ENCODE data around the gene PTPRG.

PTPRG gene

GRCh38 chr3:61986473-61986872 is 425.1 kb downstream of the PTPRG start:
- no peaks in the 10 kb centered on the region for H3K27me3 ChIP-seq (ENCODE audit: low read depth, low read length)
- H3K4me2 ChIP-seq (ENCODE audit: low read length) = no peak overlapping the region
- no peaks in the 10 kb centered on the region for H3K36me3 ChIP-seq (replicated peaks; ENCODE audit: low read depth, low read length)
- no peak overlapping the region for H2AFZ ChIP-seq (ENCODE audit: low read depth, low read length)
- no peak overlapping the region for H3K27ac ChIP-seq (ENCODE audit: low read length)
- no peak overlapping the region for H3K9ac ChIP-seq (ENCODE audit: low read length)
- no peak overlapping the region for H3K4me3 ChIP-seq (ENCODE audit: low read length)
- H3K79me2 ChIP-seq (ENCODE audit: low read length) = no peaks in the 10 kb centered on the region
- TF ChIP-seq CTCF (IDR thresholded peaks at IDR 0.05; ENCODE audit: low read depth, low read length) (no peak), EZH2phosphoT487 (IDR thresholded peaks at IDR 0.05; ENCODE audit: low read depth) (no peak)
- no peaks in the 10 kb centered on the region for H3K4me1 ChIP-seq (ENCODE audit: low read length)
- no peaks in the 10 kb centered on the region for H3K9me3 ChIP-seq (ENCODE audit: insufficient read depth, low read length)
- H4K20me1 ChIP-seq (ENCODE audit: insufficient read depth, low read length) = no peaks in the 10 kb centered on the region

- Histone ChIP-seq H3K9ac (ENCODE audit: low read length) (no peak overlapping the region), H3K4me3 (ENCODE audit: low read length) (no peak overlapping the region), H3K9me3 (ENCODE audit: insufficient read depth, low read length) (no peaks in the 10 kb centered on the region), H3K27me3 (ENCODE audit: low read depth, low read length) (no peaks in the 10 kb centered on the region), H2AFZ (ENCODE audit: low read depth, low read length) (no peak overlapping the region), H3K4me2 (ENCODE audit: low read length) (no peak overlapping the region), H3K36me3 (replicated peaks; ENCODE audit: low read depth, low read length) (no peaks in the 10 kb centered on the region), H3K27ac (ENCODE audit: low read length) (no peak overlapping the region), H4K20me1 (ENCODE audit: insufficient read depth, low read length) (no peaks in the 10 kb centered on the region), H3K4me1 (ENCODE audit: low read length) (no peaks in the 10 kb centered on the region), H3K79me2 (ENCODE audit: low read length) (no peaks in the 10 kb centered on the region)
- TF ChIP-seq EZH2phosphoT487 (IDR thresholded peaks at IDR 0.05; ENCODE audit: low read depth) (no peak), CTCF (IDR thresholded peaks at IDR 0.05; ENCODE audit: low read depth, low read length) (no peak)
These were observed 428.3 kb downstream of the PTPRG start for GRCh38 chr3:61989681-61990080.

- H4K20me1 ChIP-seq (ENCODE audit: insufficient read depth, low read length) = no peaks in the 10 kb centered on the region
- no peaks in the 10 kb centered on the region for H3K4me1 ChIP-seq (ENCODE audit: low read length)
- no peak overlapping the region for H3K9ac ChIP-seq (ENCODE audit: low read length)
- H3K9me3 ChIP-seq (ENCODE audit: insufficient read depth, low read length) = no peaks in the 10 kb centered on the region
- no peak overlapping the region for H3K27ac ChIP-seq (ENCODE audit: low read length)
- H3K27me3 ChIP-seq (ENCODE audit: low read depth, low read length) = no peaks in the 10 kb centered on the region
- H2AFZ ChIP-seq (ENCODE audit: low read depth, low read length) = no peak overlapping the region
- H3K4me2 ChIP-seq (ENCODE audit: low read length) = no peak overlapping the region
- H3K36me3 ChIP-seq (replicated peaks; ENCODE audit: low read depth, low read length) = no peaks in the 10 kb centered on the region
- TF ChIP-seq EZH2phosphoT487 (IDR thresholded peaks at IDR 0.05; ENCODE audit: low read depth) = no peak
- no peak for TF ChIP-seq CTCF (IDR thresholded peaks at IDR 0.05; ENCODE audit: low read depth, low read length)
- H3K4me3 ChIP-seq (ENCODE audit: low read length) = no peak overlapping the region
- no peaks in the 10 kb centered on the region for H3K79me2 ChIP-seq (ENCODE audit: low read length)
These were observed 429.1 kb downstream of the PTPRG start for GRCh38 chr3:61990327-61991027.

- H3K27me3 ChIP-seq (ENCODE audit: low read depth, low read length) = no peaks in the 10 kb centered on the region
- H2AFZ ChIP-seq (ENCODE audit: low read depth, low read length) = no peak overlapping the region
- no peaks in the 10 kb centered on the region for H3K9me3 ChIP-seq (ENCODE audit: insufficient read depth, low read length)
- H3K9ac ChIP-seq (ENCODE audit: low read length) = no peak overlapping the region
- H4K20me1 ChIP-seq (ENCODE audit: insufficient read depth, low read length) = no peaks in the 10 kb centered on the region
- no peak overlapping the region for H3K4me3 ChIP-seq (ENCODE audit: low read length)
- H3K36me3 ChIP-seq (replicated peaks; ENCODE audit: low read depth, low read length) = no peaks in the 10 kb centered on the region
- H3K4me1 ChIP-seq (ENCODE audit: low read length) = no peaks in the 10 kb centered on the region
- no peak overlapping the region for H3K4me2 ChIP-seq (ENCODE audit: low read length)
- H3K27ac ChIP-seq (ENCODE audit: low read length) = no peak overlapping the region
- no peak for TF ChIP-seq EZH2phosphoT487 (IDR thresholded peaks at IDR 0.05; ENCODE audit: low read depth)
- no peaks in the 10 kb centered on the region for H3K79me2 ChIP-seq (ENCODE audit: low read length)
These were observed 430.3 kb downstream of the PTPRG start for GRCh38 chr3:61991706-61992105.

All from OCI-LY3 (cell line).